ENCODE measurements around the gene OR52A1.

DNA sequence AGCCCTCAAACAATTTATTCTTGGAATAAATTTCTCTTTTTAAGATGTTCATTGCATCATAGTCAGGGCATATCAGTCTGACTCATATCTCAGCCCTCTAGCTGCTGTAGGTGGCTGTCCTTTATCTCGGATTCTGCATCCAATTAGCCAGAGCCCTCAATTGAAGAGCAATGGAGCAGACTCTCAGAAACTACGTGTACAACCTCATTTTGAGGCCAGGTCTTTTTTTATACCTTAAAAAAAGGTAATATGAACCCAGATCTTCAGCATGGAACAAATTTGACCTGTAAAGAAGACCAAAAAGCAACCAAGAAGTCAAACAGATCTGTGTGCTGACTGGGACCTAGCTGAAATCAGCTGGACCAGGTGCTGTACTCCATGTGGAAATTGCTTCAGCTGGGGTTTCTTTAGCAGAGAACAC, 25.1 kb downstream of the OR52A1 start:
- TF ChIP-seq, protein P1, sequence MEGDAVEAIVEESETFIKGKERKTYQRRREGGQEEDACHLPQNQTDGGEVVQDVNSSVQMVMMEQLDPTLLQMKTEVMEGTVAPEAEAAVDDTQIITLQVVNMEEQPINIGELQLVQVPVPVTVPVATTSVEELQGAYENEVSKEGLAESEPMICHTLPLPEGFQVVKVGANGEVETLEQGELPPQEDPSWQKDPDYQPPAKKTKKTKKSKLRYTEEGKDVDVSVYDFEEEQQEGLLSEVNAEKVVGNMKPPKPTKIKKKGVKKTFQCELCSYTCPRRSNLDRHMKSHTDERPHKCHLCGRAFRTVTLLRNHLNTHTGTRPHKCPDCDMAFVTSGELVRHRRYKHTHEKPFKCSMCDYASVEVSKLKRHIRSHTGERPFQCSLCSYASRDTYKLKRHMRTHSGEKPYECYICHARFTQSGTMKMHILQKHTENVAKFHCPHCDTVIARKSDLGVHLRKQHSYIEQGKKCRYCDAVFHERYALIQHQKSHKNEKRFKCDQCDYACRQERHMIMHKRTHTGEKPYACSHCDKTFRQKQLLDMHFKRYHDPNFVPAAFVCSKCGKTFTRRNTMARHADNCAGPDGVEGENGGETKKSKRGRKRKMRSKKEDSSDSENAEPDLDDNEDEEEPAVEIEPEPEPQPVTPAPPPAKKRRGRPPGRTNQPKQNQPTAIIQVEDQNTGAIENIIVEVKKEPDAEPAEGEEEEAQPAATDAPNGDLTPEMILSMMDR (IDR thresholded peaks at IDR 0.05), result no peak
- TF ChIP-seq POLR2AphosphoS5 (IDR thresholded peaks at IDR 0.05; ENCODE audit: low read depth, low read length) (no peak), TCF7L2 (IDR thresholded peaks at IDR 0.05; ENCODE audit: low read depth, low read length) (no peak)
- TF ChIP-seq, protein P2, sequence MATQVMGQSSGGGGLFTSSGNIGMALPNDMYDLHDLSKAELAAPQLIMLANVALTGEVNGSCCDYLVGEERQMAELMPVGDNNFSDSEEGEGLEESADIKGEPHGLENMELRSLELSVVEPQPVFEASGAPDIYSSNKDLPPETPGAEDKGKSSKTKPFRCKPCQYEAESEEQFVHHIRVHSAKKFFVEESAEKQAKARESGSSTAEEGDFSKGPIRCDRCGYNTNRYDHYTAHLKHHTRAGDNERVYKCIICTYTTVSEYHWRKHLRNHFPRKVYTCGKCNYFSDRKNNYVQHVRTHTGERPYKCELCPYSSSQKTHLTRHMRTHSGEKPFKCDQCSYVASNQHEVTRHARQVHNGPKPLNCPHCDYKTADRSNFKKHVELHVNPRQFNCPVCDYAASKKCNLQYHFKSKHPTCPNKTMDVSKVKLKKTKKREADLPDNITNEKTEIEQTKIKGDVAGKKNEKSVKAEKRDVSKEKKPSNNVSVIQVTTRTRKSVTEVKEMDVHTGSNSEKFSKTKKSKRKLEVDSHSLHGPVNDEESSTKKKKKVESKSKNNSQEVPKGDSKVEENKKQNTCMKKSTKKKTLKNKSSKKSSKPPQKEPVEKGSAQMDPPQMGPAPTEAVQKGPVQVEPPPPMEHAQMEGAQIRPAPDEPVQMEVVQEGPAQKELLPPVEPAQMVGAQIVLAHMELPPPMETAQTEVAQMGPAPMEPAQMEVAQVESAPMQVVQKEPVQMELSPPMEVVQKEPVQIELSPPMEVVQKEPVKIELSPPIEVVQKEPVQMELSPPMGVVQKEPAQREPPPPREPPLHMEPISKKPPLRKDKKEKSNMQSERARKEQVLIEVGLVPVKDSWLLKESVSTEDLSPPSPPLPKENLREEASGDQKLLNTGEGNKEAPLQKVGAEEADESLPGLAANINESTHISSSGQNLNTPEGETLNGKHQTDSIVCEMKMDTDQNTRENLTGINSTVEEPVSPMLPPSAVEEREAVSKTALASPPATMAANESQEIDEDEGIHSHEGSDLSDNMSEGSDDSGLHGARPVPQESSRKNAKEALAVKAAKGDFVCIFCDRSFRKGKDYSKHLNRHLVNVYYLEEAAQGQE (IDR thresholded peaks at IDR 0.05; ENCODE audit: insufficient read depth in 1 of 2, low read depth in 2 of 2, low read length in 1 of 2), result no peak
